Ammon's horn (tissue), 1 donor: ENCODE data around the gene SETD1A.

Source experiments
- DNase-seq: peaks from one replicate; pipeline ENCODE4 v3.0.0-alpha.2; 2016; ENCODE audit warnings: low spot score

The SETD1A gene

GRCh38 chr16:30982548-30983288 is 25.2 kb downstream of the SETD1A start:
- DNase-seq: no peak

DNA sequence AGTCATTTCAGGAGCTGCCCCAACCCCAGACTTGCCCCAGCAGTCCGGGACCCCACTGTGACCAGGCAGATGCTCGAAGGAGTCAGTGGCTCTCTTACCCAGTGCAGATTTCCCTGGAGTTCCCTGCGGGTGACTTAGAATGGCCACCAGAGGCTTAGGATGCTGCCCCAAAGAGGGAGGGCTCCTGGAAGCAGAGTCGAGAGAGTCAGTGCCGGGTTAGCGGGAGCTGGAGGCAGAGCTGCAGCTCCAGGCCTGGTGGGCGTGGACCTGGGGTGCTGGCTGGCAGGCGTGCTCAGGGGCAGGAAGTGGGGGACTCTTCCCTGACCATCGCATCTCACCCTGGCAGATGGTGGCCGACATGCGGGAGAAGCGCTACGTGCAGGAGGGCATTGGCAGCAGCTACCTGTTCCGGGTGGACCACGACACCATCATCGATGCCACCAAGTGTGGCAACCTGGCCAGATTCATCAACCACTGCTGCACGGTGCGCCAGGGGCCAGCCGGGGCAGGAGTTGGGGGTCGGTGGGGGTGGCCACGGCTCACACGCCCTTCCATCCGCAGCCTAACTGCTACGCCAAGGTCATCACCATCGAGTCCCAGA is 25.8 kb downstream of the SETD1A start:
- no peak for DNase-seq

GRCh38 chr16:30983898-30984610 is 26.5 kb downstream of the SETD1A start:
- DNase-seq: no peak

DNA sequence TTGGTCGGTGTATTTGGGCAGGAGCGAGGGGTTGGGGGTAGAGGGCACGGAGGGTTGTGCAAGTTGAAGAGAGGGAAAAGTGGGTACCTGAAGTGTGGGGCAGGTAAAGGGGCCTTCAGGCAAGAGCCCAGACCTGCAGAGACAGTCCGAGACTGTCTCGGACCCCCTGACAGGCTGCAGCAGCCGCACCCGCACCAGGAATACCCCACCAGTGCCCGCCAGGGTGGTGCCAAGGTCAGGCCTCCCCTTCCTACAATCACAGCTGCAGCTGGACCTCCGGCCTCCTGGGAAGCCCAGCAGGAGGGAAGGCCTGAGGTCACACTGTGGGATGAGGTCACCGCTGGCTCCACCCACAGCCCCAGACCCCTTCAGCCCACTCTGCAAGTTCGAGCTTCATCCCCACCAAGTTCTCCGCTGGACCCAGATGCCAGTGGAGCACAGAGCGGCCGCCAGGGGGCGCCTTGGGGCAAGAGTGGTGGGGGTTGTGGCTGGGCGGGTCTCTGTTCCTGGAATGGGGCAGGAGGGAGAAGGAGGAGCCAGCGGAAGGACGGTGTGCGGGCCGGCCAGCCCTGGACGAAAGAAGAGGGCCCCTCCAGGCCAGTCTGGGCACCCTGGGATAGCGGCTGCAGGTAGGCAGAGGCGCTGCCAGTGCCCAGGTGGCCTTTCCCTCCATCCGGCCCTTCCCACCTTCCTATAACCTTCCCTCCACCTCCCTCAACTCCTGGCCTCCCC is 27.3 kb downstream of the SETD1A start, which contains the start of gene HSD3B7:
TSS of gene HSD3B7 (plus strand) at position 539 of the 732 bp plus-strand sequence. CDS start 452 bp downstream, outside the sequence.
- DNase-seq: peak; percentile 75

- DNase-seq: no peak
These were observed 28.0 kb downstream of the SETD1A start for GRCh38 chr16:30985401-30986128.

DNA sequence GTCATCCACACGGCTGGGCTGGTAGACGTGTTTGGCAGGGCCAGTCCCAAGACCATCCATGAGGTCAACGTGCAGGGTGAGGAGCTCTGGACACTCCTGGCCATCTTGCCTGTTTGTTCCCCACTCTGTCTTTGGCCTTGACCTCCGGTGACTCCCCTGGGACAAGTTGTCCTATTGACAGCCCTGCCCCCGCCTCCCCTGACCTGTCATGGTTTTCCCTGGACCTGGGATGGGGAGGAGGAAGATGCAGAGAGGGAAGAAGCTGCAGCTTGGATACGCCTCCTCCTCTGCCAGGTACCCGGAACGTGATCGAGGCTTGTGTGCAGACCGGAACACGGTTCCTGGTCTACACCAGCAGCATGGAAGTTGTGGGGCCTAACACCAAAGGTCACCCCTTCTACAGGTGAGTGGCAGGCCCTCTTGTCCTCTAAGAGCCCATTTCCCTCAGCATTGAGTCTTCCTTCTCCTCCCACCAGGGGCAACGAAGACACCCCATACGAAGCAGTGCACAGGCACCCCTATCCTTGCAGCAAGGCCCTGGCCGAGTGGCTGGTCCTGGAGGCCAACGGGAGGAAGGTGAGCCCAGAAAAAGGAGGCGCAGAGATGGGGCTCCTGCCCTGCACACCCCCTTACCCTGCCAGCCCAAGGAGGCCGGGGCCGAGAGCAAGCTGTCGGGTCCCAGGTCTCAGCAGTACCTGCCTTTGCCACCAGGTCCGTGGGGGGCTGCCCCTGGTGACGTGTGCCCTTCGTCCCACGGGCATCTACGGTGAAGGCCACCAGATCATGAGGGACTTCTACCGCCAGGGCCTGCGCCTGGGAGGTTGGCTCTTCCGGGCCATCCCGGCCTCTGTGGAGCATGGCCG is 28.8 kb downstream of the SETD1A start:
- DNase-seq: no peak

DNA sequence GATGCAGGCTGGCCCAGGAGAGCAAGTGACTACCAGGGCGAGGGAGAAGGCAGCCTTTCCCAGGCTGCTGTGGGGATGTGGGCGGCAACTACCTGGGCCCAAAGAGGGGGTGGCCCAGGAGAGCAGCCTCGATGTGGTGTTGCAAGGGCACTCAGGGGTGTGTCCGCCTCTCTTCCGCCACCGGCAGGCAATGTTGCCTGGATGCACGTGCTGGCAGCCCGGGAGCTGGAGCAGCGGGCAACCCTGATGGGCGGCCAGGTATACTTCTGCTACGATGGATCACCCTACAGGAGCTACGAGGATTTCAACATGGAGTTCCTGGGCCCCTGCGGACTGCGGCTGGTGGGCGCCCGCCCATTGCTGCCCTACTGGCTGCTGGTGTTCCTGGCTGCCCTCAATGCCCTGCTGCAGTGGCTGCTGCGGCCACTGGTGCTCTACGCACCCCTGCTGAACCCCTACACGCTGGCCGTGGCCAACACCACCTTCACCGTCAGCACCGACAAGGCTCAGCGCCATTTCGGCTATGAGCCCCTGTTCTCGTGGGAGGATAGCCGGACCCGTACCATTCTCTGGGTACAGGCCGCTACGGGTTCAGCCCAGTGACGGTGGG is 30.1 kb downstream of the SETD1A start:
- no peak for DNase-seq

DNA sequence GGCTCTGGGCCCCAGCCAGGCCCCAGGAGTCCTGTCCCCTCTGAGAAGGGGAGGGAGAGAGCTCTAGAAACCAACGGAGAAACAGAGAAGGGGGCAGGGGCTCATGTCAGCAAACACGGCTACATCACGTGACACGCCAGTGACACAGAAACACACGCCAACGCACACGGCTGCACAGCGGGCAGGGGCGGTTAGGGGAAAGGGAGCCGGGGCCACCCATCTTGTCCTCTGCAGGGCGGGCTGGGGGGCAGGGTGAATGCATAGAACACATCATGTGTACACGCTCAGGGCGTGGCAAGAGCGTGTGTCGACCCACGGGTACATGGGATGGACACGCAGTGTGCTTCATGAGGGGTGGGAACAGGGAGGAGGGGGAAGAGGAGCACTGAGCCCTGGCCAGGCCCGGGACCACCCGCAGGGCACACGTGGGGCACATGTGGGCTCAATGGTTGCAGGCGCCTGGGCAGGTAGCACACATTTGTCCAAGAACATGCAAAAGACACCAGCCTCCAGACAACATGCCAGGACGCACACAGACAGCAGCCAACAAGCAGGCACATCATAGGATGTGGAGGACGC is 32.0 kb downstream of the SETD1A start:
- no peak for DNase-seq

DNA sequence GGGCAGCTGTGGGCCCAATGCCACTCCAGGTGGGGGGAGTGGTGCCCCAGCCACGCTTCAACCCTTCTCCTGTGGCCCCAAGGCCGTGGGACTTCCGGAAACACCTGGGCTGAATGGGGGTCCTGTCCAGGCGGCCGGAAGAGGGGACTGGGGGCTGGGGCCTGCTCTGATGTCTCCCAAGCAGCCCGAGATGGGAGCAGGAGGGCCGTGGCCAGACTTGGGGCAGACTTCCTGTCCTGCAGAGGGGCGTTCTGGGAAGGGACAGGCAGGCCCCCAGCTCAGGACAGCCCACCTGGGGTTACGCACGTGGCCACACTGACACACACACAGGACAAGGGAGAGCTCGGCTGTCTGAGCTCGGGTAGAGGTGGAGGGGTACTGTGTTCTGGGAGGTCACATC is 32.6 kb downstream of the SETD1A start:
- DNase-seq: no peak

DNA sequence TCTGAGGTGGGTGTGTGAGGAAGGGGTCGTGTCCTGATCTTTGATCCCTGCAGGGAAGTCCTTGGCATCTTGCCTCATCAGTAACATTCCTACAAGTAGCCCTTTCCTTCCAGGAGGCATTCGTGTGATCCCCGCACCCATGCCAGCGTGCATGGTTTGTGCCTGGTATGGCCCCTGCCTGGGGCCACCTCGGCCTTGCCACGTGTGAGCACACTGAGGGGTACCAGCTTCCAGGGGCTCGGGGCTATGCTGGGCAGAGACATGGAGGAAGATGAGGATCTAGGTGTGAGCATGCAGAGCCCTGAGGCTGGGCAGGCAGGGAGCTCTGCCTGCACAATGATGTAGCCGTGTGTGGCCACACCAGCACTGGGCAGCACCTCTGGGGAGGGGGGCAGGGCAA is 33.5 kb downstream of the SETD1A start:
- no peak for DNase-seq

DNA sequence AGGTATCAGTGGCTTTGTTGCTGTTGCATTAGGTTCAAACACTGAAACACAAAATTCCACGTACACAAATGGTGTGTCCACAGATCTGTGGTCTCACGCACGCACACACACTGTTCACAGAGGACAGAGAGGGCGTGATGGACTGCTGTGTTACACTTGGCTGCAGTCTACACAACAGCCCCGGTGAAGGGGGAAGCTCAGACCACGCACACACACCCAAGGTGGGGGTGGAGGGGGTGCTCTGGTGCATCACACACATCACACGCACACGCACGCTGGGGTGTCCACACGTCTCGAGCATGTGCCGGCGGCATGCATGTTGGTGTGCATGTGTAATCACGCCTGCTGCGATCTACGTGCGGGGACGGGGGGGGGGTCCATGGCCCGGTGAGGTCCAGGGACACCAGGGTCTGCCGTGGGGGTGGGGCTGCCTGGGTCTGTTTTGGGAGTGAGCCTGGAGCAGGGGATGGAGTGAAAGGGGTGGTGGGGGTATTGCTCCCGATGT is 34.8 kb downstream of the SETD1A start:
- no peak for DNase-seq

DNA sequence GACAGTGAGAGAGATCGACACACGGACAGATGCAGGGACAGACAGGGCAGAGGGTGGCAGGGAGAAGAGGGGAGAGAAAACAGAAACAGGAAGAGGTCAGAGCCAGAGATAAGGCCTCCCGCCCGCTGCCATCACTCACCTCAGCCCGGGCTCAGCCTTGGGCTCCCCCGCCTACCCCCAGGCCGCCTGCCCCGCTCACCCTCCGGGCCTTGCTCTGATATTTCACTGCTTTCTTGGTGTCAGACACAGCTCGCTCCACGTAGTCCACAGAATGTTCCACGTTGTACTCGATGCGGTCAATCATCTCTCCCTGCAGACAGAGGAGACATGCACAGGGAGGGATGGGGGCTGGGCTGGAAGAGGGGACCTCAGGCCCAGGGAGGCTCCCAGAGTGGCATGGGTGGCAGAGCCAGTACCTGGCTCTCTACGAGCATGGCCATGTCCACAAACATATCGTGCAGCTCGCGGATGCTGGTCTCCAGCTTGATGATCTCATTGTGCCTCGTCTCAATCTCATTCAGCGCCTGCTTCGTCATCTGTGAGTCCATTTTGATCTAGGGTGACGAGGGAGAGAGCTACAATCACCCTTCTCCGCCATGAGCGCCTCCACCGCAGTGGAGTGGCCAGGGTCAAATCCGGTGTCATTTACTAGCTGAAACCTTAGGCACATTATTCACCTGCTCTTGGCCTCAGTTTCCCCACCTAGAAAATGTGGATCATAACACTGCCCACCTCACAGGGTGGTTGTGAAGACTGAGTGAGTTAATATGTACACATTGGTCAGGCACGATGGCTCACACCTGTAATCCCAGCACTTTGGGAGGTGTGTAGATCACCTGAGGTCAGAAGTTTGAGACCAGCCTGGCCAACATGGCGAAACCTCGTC is 35.6 kb downstream of the SETD1A start:
- no peak for DNase-seq

DNA sequence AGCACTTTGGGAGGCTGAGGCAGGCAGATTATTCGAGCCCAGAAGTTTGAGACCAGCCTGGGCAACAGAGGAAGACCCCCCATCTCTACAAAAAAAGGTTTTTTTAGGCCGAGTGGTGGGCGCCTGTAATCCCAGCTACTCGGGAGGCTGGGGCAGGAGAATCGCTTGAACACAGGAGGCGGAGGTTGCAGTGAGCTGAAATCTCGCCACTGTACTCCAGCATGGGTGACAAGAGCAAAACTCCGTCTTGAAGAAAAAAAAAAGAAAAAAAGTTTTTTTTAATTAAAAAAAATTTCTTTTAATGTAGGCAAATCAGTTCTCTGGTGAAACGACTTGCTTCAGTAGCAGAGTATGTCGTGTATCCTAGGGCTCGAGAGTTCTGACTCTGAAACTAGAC is 38.4 kb downstream of the SETD1A start:
- no peak for DNase-seq

DNA sequence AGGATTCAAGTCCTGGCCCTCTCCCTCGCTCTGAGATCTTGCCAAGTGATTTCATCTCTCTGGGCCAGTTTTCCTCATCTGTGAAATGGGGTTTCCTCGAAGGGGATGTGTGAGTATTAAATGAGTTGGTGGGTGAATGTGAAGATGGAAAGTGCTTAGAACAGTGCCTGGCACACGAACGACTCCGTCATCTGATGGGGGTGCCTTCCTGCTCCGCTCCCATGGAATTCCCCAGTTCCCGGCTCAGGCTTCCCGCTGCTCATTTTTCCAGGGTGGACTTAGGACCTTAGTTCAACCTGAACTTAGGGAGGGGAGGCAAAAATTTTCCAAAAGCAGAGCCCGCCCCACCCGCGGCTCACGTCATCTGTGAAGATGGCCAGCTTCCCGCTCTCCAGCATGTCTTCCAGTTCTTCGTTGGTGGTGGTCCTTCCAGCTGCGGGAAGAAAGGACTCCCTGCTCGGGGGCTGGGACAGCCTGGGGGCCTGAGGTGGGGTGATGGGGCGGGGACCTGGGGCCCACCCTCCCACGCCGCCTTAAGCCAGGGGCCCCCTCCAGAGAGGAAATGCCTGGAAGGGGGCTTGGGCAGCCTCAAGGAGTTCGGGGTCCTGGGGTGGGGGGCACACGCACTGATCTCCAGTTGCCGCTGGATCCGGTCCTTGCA is 38.9 kb downstream of the SETD1A start:
- no peak for DNase-seq

DNA sequence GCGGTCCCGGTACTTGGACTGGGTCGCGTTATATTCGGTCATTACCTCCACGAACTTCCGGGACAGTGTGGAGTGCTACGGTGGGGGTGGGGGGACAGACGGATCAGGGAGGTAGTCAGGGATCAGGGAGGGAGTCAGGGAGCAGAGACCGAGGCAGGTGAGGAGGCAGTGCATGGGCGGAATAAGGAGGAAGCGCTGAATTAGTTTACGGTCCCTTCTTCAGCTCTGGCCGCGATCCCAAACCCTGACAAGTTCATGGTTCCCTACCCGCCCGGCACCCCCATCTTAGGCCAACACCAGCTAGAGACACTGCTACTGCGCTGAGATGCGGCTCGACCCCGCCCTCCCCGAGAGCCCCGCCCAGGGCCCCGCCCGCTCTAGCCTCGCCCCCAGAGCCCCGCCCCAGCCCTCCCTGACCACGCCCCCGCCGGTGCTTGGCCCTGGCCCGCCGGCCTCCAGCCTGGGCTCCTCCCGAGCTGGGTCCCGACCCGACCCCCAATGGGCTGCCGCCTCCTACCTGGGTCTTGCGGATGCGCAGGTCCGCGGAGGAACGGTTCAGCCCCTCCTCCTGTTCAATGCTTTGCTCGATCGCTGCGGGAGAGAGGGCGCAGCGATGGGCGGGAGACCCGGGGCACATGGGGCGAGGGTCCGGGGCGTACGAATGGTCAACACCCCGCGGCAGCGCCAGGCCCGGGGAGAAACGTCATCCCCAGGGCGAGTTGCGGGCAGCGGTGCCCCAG is 39.6 kb downstream of the SETD1A start:
- DNase-seq: peak; percentile 35

DNA sequence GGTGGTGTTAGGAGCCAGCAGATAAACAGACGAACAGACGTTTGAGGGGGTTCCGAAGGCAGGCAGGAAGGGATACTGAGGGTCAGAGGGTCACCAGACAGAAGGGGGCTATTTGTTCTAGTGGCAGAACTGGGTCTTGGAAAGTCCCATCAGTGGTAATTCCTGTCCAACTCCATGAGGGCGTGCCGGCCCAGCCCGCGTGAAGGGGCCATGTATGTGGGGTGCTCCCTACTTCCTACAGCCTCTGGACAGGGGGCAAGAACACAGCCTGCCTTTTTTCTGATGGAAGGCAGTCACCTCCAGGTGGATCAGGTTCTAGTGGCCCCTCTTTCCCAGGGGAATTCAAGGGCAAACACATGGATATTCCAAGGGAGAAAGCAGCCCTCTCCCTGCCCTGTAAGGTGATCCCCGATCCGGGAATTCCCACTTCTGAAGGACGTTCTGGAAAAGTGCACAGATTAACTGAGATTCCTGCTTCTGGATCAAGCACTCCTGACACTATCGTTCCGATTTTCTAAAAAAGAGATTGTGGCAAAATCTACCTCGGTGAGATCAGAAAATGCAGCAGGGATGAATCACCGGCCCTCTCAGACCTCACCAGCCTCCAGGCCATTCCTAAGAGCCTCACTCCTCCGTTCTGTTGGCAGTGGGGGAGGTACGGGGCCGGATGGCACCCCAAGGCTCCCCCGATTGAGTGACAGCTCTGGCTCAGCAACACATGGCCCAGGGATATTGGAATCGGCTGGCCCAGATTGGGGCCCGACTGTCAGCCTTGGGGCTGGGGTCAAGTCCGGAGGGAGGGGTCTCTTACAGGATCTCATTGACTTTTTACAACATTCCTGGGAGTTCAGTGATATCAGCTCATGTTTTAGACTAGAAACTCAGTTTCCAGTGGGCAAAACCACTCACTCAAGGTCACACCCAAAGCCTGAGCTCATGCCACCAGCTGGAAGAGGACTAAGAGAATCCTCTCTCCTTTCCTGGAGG is 40.5 kb downstream of the SETD1A start:
- DNase-seq: no peak
